Measurements from ENCODE around the gene GGTLC3.
"Not testable (repeated sequence)": the region's sequence is repeated elsewhere in the genome, so short reads cannot be mapped to it uniquely, and the experiment has no call there.

The GGTLC3 gene

DNA sequence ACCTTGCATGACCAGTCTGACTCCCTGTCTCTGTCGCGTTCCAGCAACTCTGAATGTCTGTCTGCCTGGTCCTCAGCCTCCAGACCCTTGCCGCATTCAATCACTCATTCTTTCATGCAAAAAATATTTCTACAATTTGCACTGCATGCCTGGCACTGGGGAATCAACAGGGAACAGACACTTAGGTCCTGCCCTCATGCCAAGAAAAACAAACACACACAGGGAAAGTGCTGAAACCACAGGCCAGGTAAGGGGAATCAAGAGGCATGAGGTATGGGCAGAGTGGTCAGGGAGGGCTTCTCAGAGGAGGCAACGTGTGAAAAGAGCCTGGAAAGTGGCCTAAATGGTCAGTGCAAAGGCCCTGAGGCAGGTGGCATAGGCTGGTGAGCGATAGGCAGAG lies at the start of gene GGTLC3:
Gene GGTLC3, minus strand, starts transcription at position 101 of the 400 bp plus-strand sequence. CDS start 264 bp downstream, outside the sequence.
- not testable (repeated sequence) for H3K27ac ChIP-seq; H3K4me3 ChIP-seq (ENCODE audit: low read depth, low read length); H3K36me3 ChIP-seq (ENCODE audit: control insufficient read depth, insufficient read depth, low read length); H3K4me2 ChIP-seq (ENCODE audit: low read length); H3K9me3 ChIP-seq (ENCODE audit: control insufficient read depth, low read length); H3K27me3 ChIP-seq (ENCODE audit: control insufficient read depth, insufficient read depth, low read length); H3K9ac ChIP-seq; H3K4me1 ChIP-seq; H3K79me2 ChIP-seq; H2AFZ ChIP-seq

DNA sequence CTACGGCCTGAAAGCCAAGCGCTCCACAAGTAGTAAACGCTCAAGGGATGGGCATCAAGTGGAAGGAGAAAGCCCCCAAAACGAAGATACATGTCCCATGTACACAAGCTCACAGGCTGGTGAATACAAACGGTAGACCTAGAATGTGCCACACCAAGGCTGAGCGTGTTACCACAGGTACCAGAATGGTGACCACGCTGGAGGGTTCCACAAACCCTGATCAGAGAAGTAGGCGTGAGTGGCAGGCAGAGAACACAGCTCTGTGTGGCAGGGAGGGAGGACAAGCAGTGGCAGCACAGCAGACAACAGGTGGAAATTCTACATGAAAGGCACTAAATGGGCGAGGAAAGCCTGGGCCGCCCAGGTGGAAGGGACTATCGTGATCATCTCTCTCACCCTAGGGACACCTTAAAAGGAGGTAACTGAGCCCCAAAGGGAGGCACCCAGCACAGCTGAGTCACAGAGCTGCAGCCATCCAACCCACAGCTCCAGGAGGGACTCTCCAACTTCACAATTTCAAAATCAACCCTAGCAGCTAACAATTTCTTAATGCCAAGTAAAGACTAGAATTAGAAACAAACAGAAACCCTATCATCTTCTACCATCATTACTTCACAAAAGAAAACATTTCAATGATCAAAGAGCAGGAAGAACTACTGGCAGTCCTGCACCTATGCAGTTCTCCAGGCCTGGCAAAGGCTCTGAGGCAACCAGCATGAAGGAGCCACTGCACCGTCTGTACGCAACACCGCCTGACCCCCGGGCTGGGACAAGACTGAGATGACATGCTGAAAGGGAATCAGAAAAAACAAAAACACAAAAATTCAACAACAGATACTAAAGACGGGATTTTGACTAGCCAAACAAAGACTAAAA lies 42.4 kb upstream of the GGTLC3 start:
- not testable (repeated sequence) for H3K27me3 ChIP-seq (ENCODE audit: control insufficient read depth, insufficient read depth, low read length); H3K9me3 ChIP-seq (ENCODE audit: control insufficient read depth, low read length); H3K4me1 ChIP-seq; H3K79me2 ChIP-seq; H3K9ac ChIP-seq; H3K27ac ChIP-seq; H3K4me2 ChIP-seq (ENCODE audit: low read length); H3K36me3 ChIP-seq (ENCODE audit: control insufficient read depth, insufficient read depth, low read length); H2AFZ ChIP-seq; H3K4me3 ChIP-seq (ENCODE audit: low read depth, low read length)

- not testable (repeated sequence) for H3K4me1 ChIP-seq; H3K4me3 ChIP-seq (ENCODE audit: low read depth, low read length); H3K9ac ChIP-seq; H3K27me3 ChIP-seq (ENCODE audit: control insufficient read depth, insufficient read depth, low read length); H3K27ac ChIP-seq; H3K9me3 ChIP-seq (ENCODE audit: control insufficient read depth, low read length); H3K36me3 ChIP-seq (ENCODE audit: control insufficient read depth, insufficient read depth, low read length); H3K4me2 ChIP-seq (ENCODE audit: low read length); H3K79me2 ChIP-seq; H2AFZ ChIP-seq
Measured at GRCh38 chr22:18558939-18559338, 41.0 kb upstream of the GGTLC3 start.

GRCh38 chr22:18558516-18558915 lies 40.6 kb upstream of the GGTLC3 start:
- H3K4me3 ChIP-seq (ENCODE audit: low read depth, low read length); H3K36me3 ChIP-seq (ENCODE audit: control insufficient read depth, insufficient read depth, low read length); H3K9me3 ChIP-seq (ENCODE audit: control insufficient read depth, low read length); H3K79me2 ChIP-seq; H3K27ac ChIP-seq; H3K9ac ChIP-seq; H3K4me1 ChIP-seq; H2AFZ ChIP-seq; H3K27me3 ChIP-seq (ENCODE audit: control insufficient read depth, insufficient read depth, low read length); H3K4me2 ChIP-seq (ENCODE audit: low read length): not testable (repeated sequence)

DNA sequence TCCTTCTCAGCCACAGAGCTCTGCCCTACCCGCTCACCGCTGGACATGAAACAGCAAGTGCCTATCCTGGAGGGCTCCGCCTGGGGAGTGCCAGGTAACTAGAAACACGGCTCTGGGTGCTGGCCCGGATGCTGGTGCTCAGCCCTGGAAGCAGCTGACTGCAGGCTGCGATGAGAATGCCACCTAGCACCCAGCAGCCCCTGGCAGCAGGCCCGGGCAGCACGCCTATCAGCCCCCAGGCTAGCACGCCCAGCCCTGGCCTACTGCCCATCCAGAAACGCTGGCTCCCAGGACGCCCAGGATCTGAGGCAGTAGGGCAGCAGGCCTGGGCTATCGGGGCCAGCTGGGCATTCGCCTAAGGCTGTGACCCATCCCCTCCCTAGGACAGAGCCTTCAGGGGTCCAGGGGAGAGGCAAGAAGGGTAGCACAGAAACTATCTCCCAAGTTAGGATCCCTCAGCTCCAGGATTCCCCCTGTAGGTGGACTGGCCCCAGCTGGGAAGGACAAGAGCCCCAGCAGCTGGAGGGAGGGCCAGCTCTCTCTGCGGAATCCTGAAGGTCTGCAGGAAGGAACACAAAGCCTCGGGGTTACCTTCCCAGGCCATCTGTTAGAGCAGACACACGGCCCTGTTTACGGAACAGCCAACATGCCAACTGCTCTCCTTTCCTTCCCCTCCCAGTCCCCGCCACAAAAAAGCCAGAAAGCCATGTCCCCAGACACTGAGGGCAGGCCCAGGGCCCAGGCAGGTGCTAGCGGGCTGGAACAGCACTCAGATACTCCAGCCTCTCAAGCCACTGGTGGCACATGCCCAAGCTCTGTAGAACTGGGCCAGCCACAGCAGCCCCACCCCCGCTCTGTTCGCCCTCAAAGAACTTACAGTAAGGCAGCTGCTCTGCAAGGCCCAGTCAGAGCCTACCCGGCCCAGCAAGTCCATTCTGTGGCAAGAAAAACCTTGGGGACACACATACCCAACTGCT lies 36.6 kb upstream of the GGTLC3 start:
- not testable (repeated sequence) for H3K4me3 ChIP-seq (ENCODE audit: low read depth, low read length); H2AFZ ChIP-seq; H3K4me2 ChIP-seq (ENCODE audit: low read length); H3K27me3 ChIP-seq (ENCODE audit: control insufficient read depth, insufficient read depth, low read length); H3K9me3 ChIP-seq (ENCODE audit: control insufficient read depth, low read length); H3K4me1 ChIP-seq; H3K36me3 ChIP-seq (ENCODE audit: control insufficient read depth, insufficient read depth, low read length); H3K27ac ChIP-seq; H3K9ac ChIP-seq; H3K79me2 ChIP-seq

DNA sequence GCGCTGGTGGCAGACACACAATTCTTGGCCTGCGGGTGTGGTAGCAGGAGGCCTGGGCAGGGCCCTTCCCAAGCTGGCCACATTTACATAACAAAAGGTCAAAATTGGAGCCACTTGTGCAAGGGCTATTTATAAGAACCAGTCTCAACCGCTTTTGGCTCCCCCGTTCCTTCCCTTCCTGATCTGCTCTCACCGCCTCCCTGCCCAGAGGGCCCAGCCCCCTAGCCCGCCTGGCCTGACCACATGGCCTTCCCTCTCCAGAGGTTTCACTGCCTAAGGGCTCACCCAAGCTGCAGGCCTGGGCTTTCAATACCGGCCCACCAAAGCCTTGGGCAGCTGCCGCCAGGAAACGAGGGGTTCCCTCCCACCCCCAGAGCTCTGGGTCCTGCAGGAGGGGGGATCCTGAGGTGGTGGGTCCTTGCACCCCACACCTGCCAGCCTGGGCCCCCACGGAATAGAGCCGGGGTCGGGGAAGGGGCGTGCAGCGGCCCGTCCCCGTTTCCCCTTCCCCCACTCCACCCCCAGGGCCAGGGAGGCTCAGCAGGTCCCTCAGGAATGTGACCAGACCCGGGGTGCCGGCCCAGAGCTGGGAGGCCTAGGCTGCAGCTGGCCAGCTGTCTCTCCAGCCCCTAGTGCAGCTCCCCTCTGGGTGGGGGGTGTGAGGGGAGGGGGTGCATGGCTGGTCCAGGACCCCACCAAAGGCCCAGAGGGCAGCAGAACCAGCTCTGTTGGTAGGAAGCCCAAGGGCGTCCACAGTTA lies 35.1 kb upstream of the GGTLC3 start:
- H3K36me3 ChIP-seq (ENCODE audit: control insufficient read depth, insufficient read depth, low read length); H3K9ac ChIP-seq; H3K4me2 ChIP-seq (ENCODE audit: low read length); H2AFZ ChIP-seq; H3K27me3 ChIP-seq (ENCODE audit: control insufficient read depth, insufficient read depth, low read length); H3K9me3 ChIP-seq (ENCODE audit: control insufficient read depth, low read length); H3K27ac ChIP-seq; H3K4me3 ChIP-seq (ENCODE audit: low read depth, low read length); H3K79me2 ChIP-seq; H3K4me1 ChIP-seq: not testable (repeated sequence)

GRCh38 chr22:18551046-18551445 lies 33.1 kb upstream of the GGTLC3 start:
- H3K9me3 ChIP-seq (ENCODE audit: control insufficient read depth, low read length); H3K4me1 ChIP-seq; H3K79me2 ChIP-seq; H3K27ac ChIP-seq; H3K4me3 ChIP-seq (ENCODE audit: low read depth, low read length); H3K27me3 ChIP-seq (ENCODE audit: control insufficient read depth, insufficient read depth, low read length); H3K9ac ChIP-seq; H3K36me3 ChIP-seq (ENCODE audit: control insufficient read depth, insufficient read depth, low read length); H2AFZ ChIP-seq; H3K4me2 ChIP-seq (ENCODE audit: low read length): not testable (repeated sequence)

DNA sequence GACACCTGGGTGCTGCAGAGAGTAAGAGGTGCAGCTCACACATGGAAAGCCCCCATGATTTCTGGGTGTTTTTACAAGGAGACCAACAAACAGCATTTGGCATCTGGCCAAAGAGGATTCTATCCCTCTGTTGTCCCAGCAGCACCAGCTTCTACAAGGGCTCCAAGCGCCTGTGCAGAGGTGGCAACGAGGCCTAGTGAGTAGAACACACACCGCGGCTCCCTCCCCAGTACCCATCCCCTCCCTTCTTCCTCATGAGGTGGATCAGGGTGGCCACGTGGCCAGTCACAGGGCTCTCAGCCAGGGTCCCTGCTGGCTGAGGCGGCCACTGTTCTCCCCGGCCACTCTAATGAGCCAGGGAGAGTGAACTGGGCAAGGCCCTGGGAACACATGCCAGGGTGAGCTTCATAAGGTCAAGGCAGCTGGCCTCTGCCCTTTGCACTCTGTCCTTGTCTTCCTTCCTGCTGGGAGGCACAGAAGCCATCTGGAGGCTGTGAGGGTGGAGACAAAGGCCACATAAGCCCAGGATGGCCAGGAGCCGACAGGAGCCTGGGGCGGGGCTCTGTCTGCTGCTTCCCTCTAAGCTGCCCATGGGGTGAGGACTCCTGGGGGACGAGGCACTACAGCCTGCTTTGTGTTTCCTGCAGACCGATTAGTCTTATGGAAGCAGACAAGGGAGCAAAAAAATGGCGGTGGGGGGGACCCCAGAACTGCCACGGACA lies 31.7 kb upstream of the GGTLC3 start:
- H3K9ac ChIP-seq, H3K79me2 ChIP-seq: not testable (repeated sequence)

GRCh38 chr22:18544615-18545014 lies 26.7 kb upstream of the GGTLC3 start:
- not testable (repeated sequence) for H3K9me3 ChIP-seq (ENCODE audit: control insufficient read depth, low read length); H3K27ac ChIP-seq; H3K4me1 ChIP-seq; H3K36me3 ChIP-seq (ENCODE audit: control insufficient read depth, insufficient read depth, low read length); H3K9ac ChIP-seq; H3K79me2 ChIP-seq; H3K27me3 ChIP-seq (ENCODE audit: control insufficient read depth, insufficient read depth, low read length); H3K4me2 ChIP-seq (ENCODE audit: low read length); H2AFZ ChIP-seq; H3K4me3 ChIP-seq (ENCODE audit: low read depth, low read length)

More for the DNA sequence above, 31.7 kb upstream of the GGTLC3 start:
- not testable (repeated sequence) for H3K4me1 ChIP-seq; H3K4me3 ChIP-seq (ENCODE audit: low read depth, low read length); H3K27me3 ChIP-seq (ENCODE audit: control insufficient read depth, insufficient read depth, low read length); H3K27ac ChIP-seq; H3K36me3 ChIP-seq (ENCODE audit: control insufficient read depth, insufficient read depth, low read length); H3K9me3 ChIP-seq (ENCODE audit: control insufficient read depth, low read length); H2AFZ ChIP-seq; H3K4me2 ChIP-seq (ENCODE audit: low read length)

DNA sequence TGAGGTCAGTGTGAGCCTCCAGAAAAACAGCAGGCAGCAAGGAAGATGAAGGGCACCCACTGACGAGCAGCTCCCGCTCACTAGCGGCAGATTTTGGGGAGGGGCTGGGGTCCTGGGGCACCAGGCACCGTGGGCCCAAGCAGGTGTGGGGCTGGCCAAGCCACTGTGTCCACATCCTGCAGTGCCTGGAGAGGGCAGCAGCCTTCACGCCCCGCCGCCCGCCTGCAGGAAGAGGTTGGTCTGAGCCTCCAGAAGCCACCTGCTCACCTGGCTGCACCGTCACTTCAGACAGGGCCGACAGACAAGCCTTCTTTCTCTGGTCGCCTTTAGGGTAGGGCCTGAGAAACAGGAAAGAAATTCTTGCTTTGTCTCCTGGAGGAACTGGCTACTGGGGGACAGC lies 25.4 kb upstream of the GGTLC3 start:
- not testable (repeated sequence) for H3K4me3 ChIP-seq (ENCODE audit: low read depth, low read length); H3K36me3 ChIP-seq (ENCODE audit: control insufficient read depth, insufficient read depth, low read length); H3K27ac ChIP-seq; H3K9me3 ChIP-seq (ENCODE audit: control insufficient read depth, low read length); H3K9ac ChIP-seq; H2AFZ ChIP-seq; H3K27me3 ChIP-seq (ENCODE audit: control insufficient read depth, insufficient read depth, low read length); H3K79me2 ChIP-seq; H3K4me1 ChIP-seq; H3K4me2 ChIP-seq (ENCODE audit: low read length)

Data from parathyroid adenoma (tissue), 2 donors.